HepG2 (cell line): ENCODE data around the gene FGD5. TPM values are rescaled to one million over a fixed set of nuclear protein-coding genes. Genes with fewer than 3 reads are reported as not detected.
A peak's percentile ranks its signal among the peaks of the same experiment; 100 is the strongest.

ENCODE experiments used
- BATF2 ChIP-seq: sonication (generic); formaldehyde crosslinking; IDR thresholded peaks from 2 replicates; pipeline ENCODE4 v1.8.0; 2022; ENCODE audit warnings: mild to moderate bottlenecking, missing genetic modification reagents, moderate library complexity
- ELF4 ChIP-seq: sonication (generic); formaldehyde crosslinking; IDR thresholded peaks from 2 replicates; pipeline ENCODE4 v1.5.0; 2020; ENCODE audit warnings: missing genetic modification reagents, mild to moderate bottlenecking, moderate library complexity, borderline replicate concordance
- IRX3 ChIP-seq: sonication (generic); formaldehyde crosslinking; IDR thresholded peaks from 2 replicates; pipeline ENCODE4 v1.8.1; 2023; ENCODE audit warnings: mild to moderate bottlenecking, low read depth, missing genetic modification reagents, borderline replicate concordance
- MAZ ChIP-seq, 2 experiments: sonication (generic) in 1 of 2; formaldehyde crosslinking in 1 of 2; IDR thresholded peaks; 2 replicates each; pipeline versions ENCODE4 v1.5.0 to v1.6.1; 2012 to 2020; ENCODE audit warnings: low read depth in 2 of 2, mild to moderate bottlenecking in 2 of 2, borderline replicate concordance in 1 of 2, improper control_type of control experiment in 1 of 2, low read length in 1 of 2, missing genetic modification reagents in 1 of 2, moderate library complexity in 1 of 2
- RXRB ChIP-seq: IDR thresholded peaks from 2 replicates; pipeline ENCODE4 v1.6.1; 2016; ENCODE audit warnings: borderline replicate concordance, missing genetic modification reagents, missing compliant biosample characterization
- SKI ChIP-seq: fragments of 450-650 bp; IDR thresholded peaks from one replicate; pipeline ENCODE4 v1.6.1; 2018; ENCODE audit warnings: mild to moderate bottlenecking; ENCODE audit not compliant: partially characterized antibody
- TEAD2 ChIP-seq: sonication (generic); formaldehyde crosslinking; IDR thresholded peaks from 2 replicates; pipeline ENCODE4 v1.9.0; 2021; ENCODE audit warnings: missing genetic modification reagents
- TFDP2 ChIP-seq: sonication (generic); formaldehyde crosslinking; IDR thresholded peaks from 2 replicates; pipeline ENCODE4 v1.4.0; 2020; ENCODE audit warnings: missing genetic modification reagents
- ZNF282 ChIP-seq: fragments of 450-650 bp; IDR thresholded peaks from 2 replicates; pipeline ENCODE4 v1.6.1; 2018; ENCODE audit not compliant: partially characterized antibody
- ZNF318 ChIP-seq: sonication (generic); formaldehyde crosslinking; IDR thresholded peaks from 2 replicates; pipeline ENCODE4 v1.4.0; 2020; ENCODE audit warnings: mild to moderate bottlenecking, missing genetic modification reagents
- ZNF782 ChIP-seq: sonication (generic); formaldehyde crosslinking; IDR thresholded peaks from 2 replicates; pipeline ENCODE4 v1.4.0; 2020; ENCODE audit warnings: missing genetic modification reagents, mild to moderate bottlenecking, borderline replicate concordance
- polyA plus RNA-seq, 8 experiments: library from polyadenylated mRNA; depleted of rRNA in 3 of 8; stranded (reverse) in 7 of 8; unstranded in 1 of 8; fragments of >200 nt; fragmentation: Illumina TruSeq in 4 of 8; extraction: Trizol in 4 of 8; gene quantifications; 2 replicates each; pipeline versions ENCODE4 v1.2.1 to v1.2.3, GENCODE V29; 2011 to 2016; ENCODE audit warnings: low read depth in 4 of 8, missing spikeins in 1 of 8, mixed read lengths in 1 of 8; ENCODE audit not compliant: insufficient read depth in 1 of 8
- total RNA-seq, 5 experiments: library from RNA; depleted of rRNA; stranded (reverse); fragments of >200 nt; fragmentation: Illumina TruSeq; extraction: Trizol; gene quantifications; 2 replicates each; pipeline ENCODE4 v1.2.3, GENCODE V29; 2016; ENCODE audit warnings: low read depth in 1 of 5
- TF ChIP-seq, protein P1 (sequence below): sonication (generic); formaldehyde crosslinking; IDR thresholded peaks from 2 replicates; pipeline ENCODE4 v1.5.1; 2020; ENCODE audit warnings: mild to moderate bottlenecking, missing genetic modification reagents, moderate library complexity
- TF ChIP-seq, protein P2 (sequence below): sonication (generic); formaldehyde crosslinking; IDR thresholded peaks from 2 replicates; pipeline ENCODE4 v1.4.0; 2020; ENCODE audit warnings: mild to moderate bottlenecking, missing genetic modification reagents

Gene FGD5
- total and polyA plus RNA-seq, 2 of the 13 experiments (the other 11 are each of a cell fraction or from before 2014, with no cell fraction given): 0.17 TPM; not detected in 1

- TF ChIP-seq MAZ (IDR thresholded peaks at IDR 0.05; ENCODE audit: borderline replicate concordance, low read depth, low read length): no peak; the same call in 1 of the 2 replicates
- peak; percentile 28; the same call in 1 of the 2 replicates for TF ChIP-seq MAZ (CRISPR knock-in tag; IDR thresholded peaks at IDR 0.05; ENCODE audit: low read depth)
- TF ChIP-seq SKI: peak; percentile 79
- no peak for TF ChIP-seq TEAD2
- TF ChIP-seq ZNF318 (CRISPR knock-in tag): no peak
- no peak for TF ChIP-seq BATF2 (CRISPR knock-in tag)
- TF ChIP-seq, protein P1, sequence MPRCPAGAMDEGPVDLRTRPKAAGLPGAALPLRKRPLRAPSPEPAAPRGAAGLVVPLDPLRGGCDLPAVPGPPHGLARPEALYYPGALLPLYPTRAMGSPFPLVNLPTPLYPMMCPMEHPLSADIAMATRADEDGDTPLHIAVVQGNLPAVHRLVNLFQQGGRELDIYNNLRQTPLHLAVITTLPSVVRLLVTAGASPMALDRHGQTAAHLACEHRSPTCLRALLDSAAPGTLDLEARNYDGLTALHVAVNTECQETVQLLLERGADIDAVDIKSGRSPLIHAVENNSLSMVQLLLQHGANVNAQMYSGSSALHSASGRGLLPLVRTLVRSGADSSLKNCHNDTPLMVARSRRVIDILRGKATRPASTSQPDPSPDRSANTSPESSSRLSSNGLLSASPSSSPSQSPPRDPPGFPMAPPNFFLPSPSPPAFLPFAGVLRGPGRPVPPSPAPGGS (CRISPR knock-in tag): no peak
- peak; percentile 84 for TF ChIP-seq TFDP2 (CRISPR knock-in tag)
- TF ChIP-seq ZNF782: peak; percentile 41; the same call in 1 of the 2 replicates
- TF ChIP-seq, protein P2, sequence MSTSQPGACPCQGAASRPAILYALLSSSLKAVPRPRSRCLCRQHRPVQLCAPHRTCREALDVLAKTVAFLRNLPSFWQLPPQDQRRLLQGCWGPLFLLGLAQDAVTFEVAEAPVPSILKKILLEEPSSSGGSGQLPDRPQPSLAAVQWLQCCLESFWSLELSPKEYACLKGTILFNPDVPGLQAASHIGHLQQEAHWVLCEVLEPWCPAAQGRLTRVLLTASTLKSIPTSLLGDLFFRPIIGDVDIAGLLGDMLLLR (CRISPR knock-in tag): 0 out of 2 replicates have a peak, but pooled peaks have one; percentile 32
- TF ChIP-seq RXRB: no peak
- 0 out of 2 replicates have a peak, but pooled peaks have one; percentile 36 for TF ChIP-seq IRX3
- TF ChIP-seq ZNF282: no peak
- no peak for TF ChIP-seq ELF4
Measured at GRCh38 chr3:14947100-14947885, 128.5 kb downstream of the FGD5 start, which contains the start of gene NR2C2 (continued).
